HG03039 (cell line): ENCODE measurements around the gene N4BP2L1.
A peak's percentile ranks its signal among the peaks of the same experiment; 100 is the strongest.

Experiments used
- ATAC-seq: cut with Tn5 transposase; IDR thresholded peaks from one replicate; pipeline ENCODE4 v1.9.1; 2021; ENCODE audit warnings: mild to moderate bottlenecking, moderate library complexity; ENCODE audit not compliant: unreplicated experiment

N4BP2L1 gene

GRCh38 chr13:32427852-32428580 lies at the start of gene N4BP2L1:
TSS of gene N4BP2L1 (minus strand) at chr13:32428130. CDS start at chr13:32428082, 48 bp downstream.
- ATAC-seq = peak; percentile 63

- ATAC-seq = no peak
Observed at GRCh38 chr13:32476892-32477291, 49.0 kb upstream of the N4BP2L1 start.

- no peak for ATAC-seq
Observed at GRCh38 chr13:32476021-32476731, 48.2 kb upstream of the N4BP2L1 start.

- no peak for ATAC-seq
Observed at GRCh38 chr13:32474999-32475792, 47.3 kb upstream of the N4BP2L1 start.

GRCh38 chr13:32473650-32474049 lies 45.7 kb upstream of the N4BP2L1 start:
- no peak for ATAC-seq

GRCh38 chr13:32472194-32472621 lies 44.3 kb upstream of the N4BP2L1 start:
- peak; percentile 70 for ATAC-seq

- ATAC-seq = no peak
Observed at GRCh38 chr13:32471187-32471922, 43.4 kb upstream of the N4BP2L1 start.

- no peak for ATAC-seq
Observed at GRCh38 chr13:32468502-32469142, 40.7 kb upstream of the N4BP2L1 start.

- no peak for ATAC-seq
Observed at GRCh38 chr13:32456591-32456990, 28.7 kb upstream of the N4BP2L1 start.

GRCh38 chr13:32455594-32455903 lies 27.6 kb upstream of the N4BP2L1 start:
- no peak for ATAC-seq

GRCh38 chr13:32454886-32455593 lies 27.1 kb upstream of the N4BP2L1 start:
- ATAC-seq = no peak

- no peak for ATAC-seq
Observed at GRCh38 chr13:32453981-32454380, 26.1 kb upstream of the N4BP2L1 start.

GRCh38 chr13:32448972-32449371 lies 21.0 kb upstream of the N4BP2L1 start:
- no peak for ATAC-seq

GRCh38 chr13:32447894-32448623 lies 20.1 kb upstream of the N4BP2L1 start:
- no peak for ATAC-seq

GRCh38 chr13:32446773-32447465 lies 19.0 kb upstream of the N4BP2L1 start:
- no peak for ATAC-seq

- no peak for ATAC-seq
Observed at GRCh38 chr13:32446220-32446619, 18.3 kb upstream of the N4BP2L1 start.

- no peak for ATAC-seq
Observed at GRCh38 chr13:32445461-32445860, 17.5 kb upstream of the N4BP2L1 start.

- ATAC-seq = no peak
Observed at GRCh38 chr13:32443111-32443510, 15.2 kb upstream of the N4BP2L1 start.

- no peak for ATAC-seq
Observed at GRCh38 chr13:32438871-32439270, 10.9 kb upstream of the N4BP2L1 start.
